Calu3 (cell line): ENCODE measurements around the gene RUVBL1. TPM values are rescaled to one million over a fixed set of nuclear protein-coding genes. Genes with fewer than 3 reads are reported as not detected.

Source experiments
- BruUV-seq: library from RNA; stranded (reverse); fragments of 400-500 nt; replicated peaks from 2 replicates; lab custom pipeline; 2021; lab: Mats Ljungman, UMichigan
- CTCF ChIA-PET: fragments of 300-600 bp; sonication (Branson Sonifier 250); formaldehyde crosslinking; loops from one replicate; lab custom pipeline; 2022; ENCODE audit warnings: antibody characterized with exemption; lab: Charles Lee
- DNase-seq: peaks from one replicate; pipeline ENCODE4 v3.0.0; 2022
- H3K27ac Mint-ChIP-seq: one replicate; pipeline ENCODE4 v1.8.0; 2022; ENCODE audit warnings: mixed read lengths; ENCODE audit not compliant: unreplicated experiment
- H3K27me3 Mint-ChIP-seq: one replicate; pipeline ENCODE4 v1.8.0; 2022; ENCODE audit warnings: mixed read lengths; ENCODE audit not compliant: unreplicated experiment
- H3K36me3 Mint-ChIP-seq: one replicate; pipeline ENCODE4 v1.8.0; 2022; ENCODE audit warnings: mild to moderate bottlenecking, moderate library complexity, mixed read lengths; ENCODE audit not compliant: insufficient read depth, unreplicated experiment
- H3K4me1 Mint-ChIP-seq: one replicate; pipeline ENCODE4 v1.8.0; 2022; ENCODE audit warnings: mild to moderate bottlenecking, low read depth, mixed read lengths; ENCODE audit not compliant: unreplicated experiment
- H3K4me3 Mint-ChIP-seq: one replicate; pipeline ENCODE4 v1.8.0; 2022; ENCODE audit warnings: mild to moderate bottlenecking, low read depth, moderate library complexity, mixed read lengths; ENCODE audit not compliant: unreplicated experiment
- H3K9me3 Mint-ChIP-seq: one replicate; pipeline ENCODE4 v1.8.0; 2022; ENCODE audit warnings: low read depth, mixed read lengths; ENCODE audit not compliant: unreplicated experiment
- CTCF ChIP-seq: fragments of 200-600 bp; IDR thresholded peaks from one replicate; pipeline ENCODE4 v1.8.0; 2022; ENCODE audit warnings: antibody characterized with exemption; ENCODE audit not compliant: unreplicated experiment
- intact Hi-C: fragments of 100-400 bp; cut with micrococcal nuclease; formaldehyde crosslinking; loops from one replicate; pipeline ENCODE4 v1.10.0; 2022; ENCODE audit not compliant: unreplicated experiment
- total RNA-seq: library from RNA; stranded (reverse); gene quantifications from 2 replicates; pipeline ENCODE4 v1.2.3, GENCODE V29; 2022

The RUVBL1 gene
- total RNA-seq, 1 experiment from 2014 or later = 167 TPM

- Mint-ChIP-seq H3K27me3 (no peaks in the 10 kb centered on the region), H3K27ac (no peak overlapping the region), H3K4me3 (no peak overlapping the region), H3K4me1 (no peaks in the 10 kb centered on the region), H3K9me3 (no peaks in the 10 kb centered on the region), H3K36me3 (no peaks in the 10 kb centered on the region)
- intact Hi-C loops = no loop called here
- BruUV-seq = no TSS peak
- no peak for TF ChIP-seq CTCF
- no peak for DNase-seq
- CTCF ChIA-PET = interaction anchor here (0.6 kb wide), 1 partner anchor 598 kb away, joined by 4 read pairs; no protein-coding TSS in a partner anchor
Measured at GRCh38 chr3:128145279-128145678, 21.7 kb upstream of the RUVBL1 start.

GRCh38 chr3:128144512-128145187 is 21.0 kb upstream of the RUVBL1 start:
- Mint-ChIP-seq H3K27ac (no peak overlapping the region), H3K4me3 (no peak overlapping the region), H3K9me3 (no peaks in the 10 kb centered on the region), H3K4me1 (no peaks in the 10 kb centered on the region), H3K27me3 (no peaks in the 10 kb centered on the region), H3K36me3 (no peaks in the 10 kb centered on the region)
- TF ChIP-seq CTCF = no peak
- CTCF ChIA-PET = interaction anchor here (0.5 to 1.3 kb wide), 3 partner anchors 11 to 598 kb away, joined by 3 to 4 read pairs (median 4); no protein-coding TSS in a partner anchor
- intact Hi-C loops = no loop called here
- DNase-seq = no peak
- BruUV-seq = no TSS peak

GRCh38 chr3:128143496-128143895 is 19.9 kb upstream of the RUVBL1 start:
- no peak for DNase-seq
- Mint-ChIP-seq H3K27ac (no peak overlapping the region), H3K27me3 (peaks cover 3% of the 10 kb centered on the region), H3K4me1 (no peaks in the 10 kb centered on the region), H3K4me3 (no peak overlapping the region), H3K9me3 (no peaks in the 10 kb centered on the region), H3K36me3 (no peaks in the 10 kb centered on the region)
- BruUV-seq = no TSS peak
- CTCF ChIA-PET = interaction anchor here (0.7 to 1.3 kb wide), 2 partner anchors 10 to 32 kb away, joined by 3 to 4 read pairs; no protein-coding TSS in a partner anchor
- TF ChIP-seq CTCF = no peak
- intact Hi-C loops = no loop called here

GRCh38 chr3:128133273-128133883 is 9.8 kb upstream of the RUVBL1 start:
- Mint-ChIP-seq H3K9me3 (no peaks in the 10 kb centered on the region), H3K36me3 (no peaks in the 10 kb centered on the region), H3K27me3 (peaks cover 36% of the 10 kb centered on the region), H3K4me1 (no peaks in the 10 kb centered on the region), H3K4me3 (no peak overlapping the region), H3K27ac (no peak overlapping the region)
- intact Hi-C loops = loop anchor here (1.0 kb wide), 3 partner anchors 38 to 481 kb away; no protein-coding TSS in a partner anchor
- TF ChIP-seq CTCF = peak; percentile 83
- CTCF ChIA-PET = interaction anchor here (0.6 to 2.2 kb wide), 21 partner anchors 10 to 559 kb away, joined by 3 to 32 read pairs (median 4); partner anchors contain the start of genes EEFSEC and RUVBL1
- no TSS peak for BruUV-seq
- peak; percentile 76 for DNase-seq
